A549 (cell line): ENCODE measurements around the gene ZC3H4. TPM values are rescaled to one million over a fixed set of nuclear protein-coding genes. Genes with fewer than 3 reads are reported as not detected.
A peak's percentile ranks its signal among the peaks of the same experiment; 100 is the strongest.

Experiments
- ATAC-seq, 2 experiments: fragments of 200-7000 bp in 1 of 2; fragments of >200 bp in 1 of 2; cut with Nextera tagmentation in 1 of 2; cut with Tn5 transposase in 1 of 2; 3 replicates each; pipeline versions ENCODE4 v1.8.0 to v1.9.1; 2018 to 2020; ENCODE audit warnings: mild to moderate bottlenecking in 1 of 2, moderate library complexity in 1 of 2
- CTCF ChIA-PET: fragments of 300-600 bp; sonication (Branson Sonifier 250); formaldehyde crosslinking; extraction: SDS; loops from one replicate; lab custom pipeline; 2021; ENCODE audit warnings: antibody characterized with exemption, inconsistent platforms; lab: Yijun Ruan, JAX
- POLR2A ChIA-PET: fragments of 350-600 bp; formaldehyde crosslinking; extraction: SDS; loops from one replicate; lab custom pipeline; 2021; ENCODE audit warnings: antibody characterized with exemption, inconsistent platforms; lab: Yijun Ruan, JAX
- DNase-seq, 2 experiments: peaks; one replicate each; pipeline versions ENCODE4 v3.0.0 to v3.0.0-alpha.2; 2011 to 2016; ENCODE audit warnings: low read depth in 1 of 2, low spot score in 1 of 2
- FAIRE-seq: peaks from 2 replicates; lab custom pipeline; 2011; peaks lifted over from hg19 to GRCh38; lab: Jason Lieb, UNC
- H3K27ac ChIP-seq, 2 experiments: fragments of >200 bp; sonication (Bioruptor Twin); formaldehyde crosslinking; 3 replicates each; pipeline ENCODE4 v1.5.1; 2016 to 2017
- H3K4me1 ChIP-seq: fragments of >200 bp; sonication (Bioruptor Twin); formaldehyde crosslinking; 3 replicates; pipeline ENCODE4 v1.6.1; 2016
- H3K4me2 ChIP-seq: fragments of >200 bp; sonication (Bioruptor Twin); formaldehyde crosslinking; 3 replicates; pipeline ENCODE4 v1.6.1; 2016
- H3K4me3 ChIP-seq: fragments of >200 bp; sonication (Bioruptor Twin); formaldehyde crosslinking; 3 replicates; pipeline ENCODE4 v1.5.1; 2016
- H3K9me3 ChIP-seq: fragments of >200 bp; sonication (Bioruptor Twin); formaldehyde crosslinking; 3 replicates; pipeline ENCODE4 v1.6.1; 2016
- ATOH8 ChIP-seq: fragments of 250-450 bp; sonication (Bioruptor Pico); IDR thresholded peaks from 2 replicates; pipeline ENCODE4 v1.5.0; 2020; ENCODE audit warnings: low read depth, mild to moderate bottlenecking, moderate library complexity
- BCL3 ChIP-seq: fragments of >200 bp; sonication (Bioruptor Twin); formaldehyde crosslinking; IDR thresholded peaks from 3 replicates; pipeline ENCODE4 v1.6.1; 2016
- CBX2 ChIP-seq: fragments of 200-600 bp; sonication (generic); IDR thresholded peaks from 2 replicates; pipeline ENCODE4 v1.6.1; 2016; ENCODE audit warnings: low read depth, mild to moderate bottlenecking, borderline replicate concordance
- CEBPB ChIP-seq, 2 experiments: fragments of >200 bp in 1 of 2; sonication (Bioruptor Twin) in 1 of 2; formaldehyde crosslinking in 1 of 2; IDR thresholded peaks; 2 replicates each; pipeline ENCODE4 v1.6.1; 2012 to 2016
- CHD4 ChIP-seq: fragments of 200-600 bp; sonication (generic); IDR thresholded peaks from 2 replicates; pipeline ENCODE4 v1.6.1; 2016; ENCODE audit warnings: antibody characterized with exemption, mild to moderate bottlenecking, borderline replicate concordance
- EHF ChIP-seq: fragments of 250-450 bp; sonication (Bioruptor Pico); IDR thresholded peaks from 2 replicates; pipeline ENCODE4 v1.5.0; 2020; ENCODE audit warnings: mild to moderate bottlenecking
- EHMT2 ChIP-seq: fragments of 200-600 bp; sonication (generic); IDR thresholded peaks from 2 replicates; pipeline ENCODE4 v1.6.1; 2016; ENCODE audit warnings: antibody characterized with exemption, low read depth, mild to moderate bottlenecking, moderate library complexity
- EP300 ChIP-seq, 2 experiments: fragments of >200 bp; sonication (Bioruptor Twin); formaldehyde crosslinking; IDR thresholded peaks; 2 replicates in 1 of 2; 3 replicates in 1 of 2; pipeline ENCODE4 v1.6.1; 2016 to 2017
- ESRRA ChIP-seq: fragments of 150-350 bp; IDR thresholded peaks from 2 replicates; pipeline ENCODE4 v1.6.1; 2014; ENCODE audit warnings: mild to moderate bottlenecking, low read length, borderline replicate concordance
- GATA3 ChIP-seq: IDR thresholded peaks from 2 replicates; pipeline ENCODE4 v1.6.1; 2012; ENCODE audit warnings: borderline replicate concordance
- HDAC2 ChIP-seq: fragments of 200-600 bp; sonication (generic); IDR thresholded peaks from 2 replicates; pipeline ENCODE4 v1.6.1; 2016
- HEYL ChIP-seq: fragments of 250-450 bp; sonication (Bioruptor Pico); IDR thresholded peaks from 2 replicates; pipeline ENCODE4 v1.8.0; 2021; ENCODE audit warnings: mild to moderate bottlenecking, moderate library complexity
- HOXA7 ChIP-seq: fragments of 250-450 bp; sonication (Bioruptor Pico); IDR thresholded peaks from 2 replicates; pipeline ENCODE4 v1.5.0; 2020; ENCODE audit warnings: mild to moderate bottlenecking, moderate library complexity
- HOXB13 ChIP-seq: fragments of 250-450 bp; sonication (Bioruptor Pico); IDR thresholded peaks from 2 replicates; pipeline ENCODE4 v1.5.0; 2020; ENCODE audit warnings: low read depth, mild to moderate bottlenecking, moderate library complexity
- HOXB5 ChIP-seq: fragments of 250-450 bp; sonication (Bioruptor Pico); IDR thresholded peaks from 2 replicates; pipeline ENCODE4 v1.5.0; 2020; ENCODE audit warnings: mild to moderate bottlenecking, moderate library complexity
- JUN ChIP-seq, 2 experiments: fragments of >200 bp; sonication (Bioruptor Twin); formaldehyde crosslinking; IDR thresholded peaks; 2 replicates in 1 of 2; 3 replicates in 1 of 2; pipeline ENCODE4 v1.6.1; 2016 to 2017
- JUNB ChIP-seq: fragments of >200 bp; sonication (Bioruptor Twin); formaldehyde crosslinking; IDR thresholded peaks from 2 replicates; pipeline ENCODE4 v1.6.1; 2016
- MAZ ChIP-seq: fragments of 150-350 bp; IDR thresholded peaks from 2 replicates; pipeline ENCODE4 v1.6.1; 2014; ENCODE audit warnings: antibody characterized with exemption, low read depth, low read length, borderline replicate concordance
- MYC ChIP-seq: IDR thresholded peaks from 2 replicates; pipeline ENCODE4 v1.6.1; 2012; ENCODE audit warnings: mild to moderate bottlenecking, inconsistent platforms, low read length, improper control_type of control experiment, borderline replicate concordance
- NFE2L2 ChIP-seq: fragments of 150-350 bp; conservative IDR thresholded peaks from 2 replicates; pipeline ENCODE4 v1.6.1; 2014; ENCODE audit warnings: low read length
- POLR2A ChIP-seq: IDR thresholded peaks from 2 replicates; pipeline ENCODE4 v1.6.1; 2012; ENCODE audit warnings: mild to moderate bottlenecking, low read length
- POLR2AphosphoS2 ChIP-seq: conservative IDR thresholded peaks from 2 replicates; pipeline ENCODE4 v1.6.1; 2012; ENCODE audit warnings: low read length, improper control_type of control experiment, inconsistent platforms
- RCOR1 ChIP-seq: fragments of 150-350 bp; IDR thresholded peaks from 2 replicates; pipeline ENCODE4 v1.6.1; 2014; ENCODE audit warnings: antibody characterized with exemption, low read length, low read depth
- RFX5 ChIP-seq: fragments of 450-650 bp; IDR thresholded peaks from 2 replicates; pipeline ENCODE4 v1.7.1; 2014; ENCODE audit warnings: antibody characterized with exemption, mild to moderate bottlenecking, moderate library complexity
- RNF2 ChIP-seq: fragments of 200-600 bp; sonication (generic); IDR thresholded peaks from 2 replicates; pipeline ENCODE4 v1.6.1; 2016; ENCODE audit warnings: low read depth, mild to moderate bottlenecking, antibody characterized with exemption, moderate library complexity, borderline replicate concordance
- SMC3 ChIP-seq: fragments of >200 bp; sonication (Bioruptor Twin); formaldehyde crosslinking; IDR thresholded peaks from 3 replicates; pipeline ENCODE4 v1.6.1; 2018; ENCODE audit warnings: inconsistent platforms
- SREBF2 ChIP-seq: fragments of 450-650 bp; IDR thresholded peaks from 2 replicates; pipeline ENCODE4 v1.6.1; 2014; ENCODE audit warnings: mild to moderate bottlenecking, moderate library complexity
- USF2 ChIP-seq: fragments of 450-650 bp; IDR thresholded peaks from 2 replicates; pipeline ENCODE4 v1.6.1; 2014; ENCODE audit warnings: antibody characterized with exemption
- ZFP36 ChIP-seq: fragments of 450-650 bp; IDR thresholded peaks from 2 replicates; pipeline ENCODE4 v1.6.1; 2014; ENCODE audit warnings: borderline replicate concordance; ENCODE audit not compliant: partially characterized antibody
- ZSCAN20 ChIP-seq: fragments of 250-450 bp; sonication (Bioruptor Pico); IDR thresholded peaks from 2 replicates; pipeline ENCODE4 v1.8.0; 2022; ENCODE audit warnings: mild to moderate bottlenecking, moderate library complexity
- WGBS: methylation state at CpG from one replicate; pipeline ENCODE4 v1.1.6; 2017; ENCODE audit errors: missing lambda C conversion rate; 5-methylcytosine and 5-hydroxymethylcytosine counted together
- polyA plus RNA-seq, 4 experiments: library from polyadenylated mRNA; depleted of rRNA in 3 of 4; stranded (reverse); fragments of >200 nt; fragmentation: RNase III in 1 of 4; extraction: RNeasy Plus Mini Kit Qiagen cat#74134 plus additional on column Dnase treatment in 1 of 4; gene quantifications; 2 replicates in 3 of 4; 3 replicates in 1 of 4; pipeline ENCODE4 v1.2.3, GENCODE V29; 2011 to 2017

The ZC3H4 gene
- polyA plus RNA-seq, 2 of the 4 experiments (the other 2 are of a cell fraction), result 7.7 to 33.4 TPM

- Histone ChIP-seq H3K4me1 (peaks cover 40% of the 10 kb centered on the region), H3K27ac (0 out of 6 replicates have a peak overlapping the region, but pooled peaks of 1 of the 2 experiments have one; percentile 15), H3K4me3 (no peak overlapping the region), H3K4me2 (peak overlapping the region; percentile 40), H3K9me3 (0 out of 3 replicates have a peak, but pooled peaks cover 5% of the 10 kb centered on the region)
- ATAC-seq (no peak), FAIRE-seq (no peak), DNase-seq (no peak)
- ChIA-PET CTCF (interaction anchor here (1.4 to 6.4 kb wide), 7 partner anchors 9 to 122 kb away, joined by 4 to 65 read pairs (median 12); no protein-coding TSS in a partner anchor), POLR2A (interaction anchor here (1.6 kb wide), 1 partner anchor 21 kb away, joined by 4 read pairs; the partner anchor contains the start of gene ZC3H4)
- 89% methylated on average over 2 of the region's 2 CpGs for WGBS
- TF ChIP-seq EHF (CRISPR knock-in tag) (no peak), HEYL (no peak), RNF2 (no peak)
Observed at GRCh38 chr19:47134545-47134944, 21.0 kb upstream of the ZC3H4 start.

GRCh38 chr19:47133021-47133471 lies 19.5 kb upstream of the ZC3H4 start:
- Histone ChIP-seq H3K4me2 (peak overlapping the region; percentile 73), H3K4me1 (peaks cover 40% of the 10 kb centered on the region), H3K27ac (no peak overlapping the region), H3K9me3 (0 out of 3 replicates have a peak, but pooled peaks cover 5% of the 10 kb centered on the region), H3K4me3 (no peak overlapping the region)
- TF ChIP-seq RNF2 (no peak), SREBF2 (no peak), CEBPB (IDR thresholded peaks at IDR 0.05) (no peak), POLR2AphosphoS2 (no peak), ESRRA (no peak), NFE2L2 (no peak), JUN (IDR thresholded peaks at IDR 0.05) (no peak), POLR2A (no peak), HOXB13 (CRISPR knock-in tag) (no peak), ATOH8 (CRISPR knock-in tag) (no peak), ZFP36 (no peak), USF2 (no peak)
- POLR2A ChIA-PET, result no interaction called here
- WGBS, result 92% methylated on average over 11 of the region's 11 CpGs
- DNase-seq (no peak), ATAC-seq (no peak), FAIRE-seq (no peak)
- CTCF ChIA-PET, result interaction anchor here (1.0 to 6.4 kb wide), 7 partner anchors 9 to 120 kb away, joined by 3 to 65 read pairs (median 13); no protein-coding TSS in a partner anchor

GRCh38 chr19:47132194-47132852 lies 18.7 kb upstream of the ZC3H4 start:
- Histone ChIP-seq H3K4me1 (peaks cover 40% of the 10 kb centered on the region), H3K4me2 (peak overlapping the region; percentile 73), H3K4me3 (peak overlapping the region; percentile 71), H3K27ac (peak overlapping the region in 1 of 2 experiments; percentile 93; a peak in 4 of 6 replicates), H3K9me3 (0 out of 3 replicates have a peak, but pooled peaks cover 5% of the 10 kb centered on the region)
- FAIRE-seq (no peak), DNase-seq (no peak), ATAC-seq (no peak)
- WGBS, result 92% methylated on average over 7 of the region's 7 CpGs
- CTCF ChIA-PET, result interaction anchor here (0.7 to 7.3 kb wide), 16 partner anchors 10 to 292 kb away, joined by 3 to 72 read pairs (median 5); no protein-coding TSS in a partner anchor
- TF ChIP-seq EP300 (IDR thresholded peaks at IDR 0.05) (no peak), CEBPB (IDR thresholded peaks at IDR 0.05) (no peak), EHMT2 (no peak), BCL3 (no peak), MAZ (no peak), GATA3 (no peak), RCOR1 (no peak), MYC (no peak), CHD4 (no peak), RFX5 (no peak), HOXB5 (CRISPR knock-in tag) (no peak), JUNB (no peak), HDAC2 (no peak), SREBF2 (no peak), CBX2 (no peak), HOXA7 (CRISPR knock-in tag) (no peak), ZSCAN20 (CRISPR knock-in tag) (no peak), SMC3 (no peak), USF2 (no peak)
- POLR2A ChIA-PET, result interaction anchor here (1.6 to 2.1 kb wide), 2 partner anchors 19 to 124 kb away, joined by 9 to 22 read pairs; partner anchors contain the start of genes CCDC9 and ZC3H4
